ENCODE results near the gene FNDC8. TPM values are rescaled to one million over a fixed set of nuclear protein-coding genes. Genes with fewer than 3 reads are reported as not detected.

The FNDC8 gene
- total and polyA plus RNA-seq, 12 donors = not detected

GRCh38 chr17:35154196-35155165 lies 33.1 kb downstream of the FNDC8 start:
- Histone ChIP-seq H3K27me3 (no peaks in the 10 kb centered on the region), H3K27ac (no peak overlapping the region), H3K4me3 (no peak overlapping the region), H3K36me3 (replicated peaks in 1 of 2) (no peaks in the 10 kb centered on the region), H3K9me3 (replicated peaks in 1 of 3) (no peaks in the 10 kb centered on the region), H3K4me1 (replicated peaks in 1 of 2) (no peaks in the 10 kb centered on the region)
- no peak for TF ChIP-seq POLR2A (IDR thresholded peaks at IDR 0.05)
- TF ChIP-seq, protein P1, sequence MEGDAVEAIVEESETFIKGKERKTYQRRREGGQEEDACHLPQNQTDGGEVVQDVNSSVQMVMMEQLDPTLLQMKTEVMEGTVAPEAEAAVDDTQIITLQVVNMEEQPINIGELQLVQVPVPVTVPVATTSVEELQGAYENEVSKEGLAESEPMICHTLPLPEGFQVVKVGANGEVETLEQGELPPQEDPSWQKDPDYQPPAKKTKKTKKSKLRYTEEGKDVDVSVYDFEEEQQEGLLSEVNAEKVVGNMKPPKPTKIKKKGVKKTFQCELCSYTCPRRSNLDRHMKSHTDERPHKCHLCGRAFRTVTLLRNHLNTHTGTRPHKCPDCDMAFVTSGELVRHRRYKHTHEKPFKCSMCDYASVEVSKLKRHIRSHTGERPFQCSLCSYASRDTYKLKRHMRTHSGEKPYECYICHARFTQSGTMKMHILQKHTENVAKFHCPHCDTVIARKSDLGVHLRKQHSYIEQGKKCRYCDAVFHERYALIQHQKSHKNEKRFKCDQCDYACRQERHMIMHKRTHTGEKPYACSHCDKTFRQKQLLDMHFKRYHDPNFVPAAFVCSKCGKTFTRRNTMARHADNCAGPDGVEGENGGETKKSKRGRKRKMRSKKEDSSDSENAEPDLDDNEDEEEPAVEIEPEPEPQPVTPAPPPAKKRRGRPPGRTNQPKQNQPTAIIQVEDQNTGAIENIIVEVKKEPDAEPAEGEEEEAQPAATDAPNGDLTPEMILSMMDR (IDR thresholded peaks at IDR 0.05) = no peak
- intact Hi-C loops (cut with DNase I) = no loop called here
- 80 to 89% (median 86%) methylated on average over 12 to 13 of the region's 13 CpGs for WGBS, 4 donors
- no peak for DNase-seq

DNA sequence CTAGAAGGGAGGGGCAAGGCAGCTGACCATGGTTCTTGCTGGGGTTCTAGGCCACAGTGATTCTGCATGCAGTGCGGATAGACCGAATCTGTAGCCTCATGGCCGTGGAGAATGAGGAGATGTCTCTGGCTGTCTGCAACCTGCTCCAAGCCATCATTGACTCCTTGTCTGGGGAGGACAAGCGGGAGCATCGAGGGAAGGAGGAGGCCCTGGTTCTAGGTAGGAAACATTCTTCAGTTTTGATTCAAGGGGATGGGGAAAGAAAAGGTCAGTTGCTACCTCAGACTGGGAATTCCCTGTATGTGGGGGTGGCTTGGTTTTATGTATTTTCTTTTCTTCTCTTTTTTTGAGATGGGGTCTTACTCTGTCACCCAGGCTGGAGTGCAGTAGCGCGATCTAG lies 33.8 kb downstream of the FNDC8 start:
- Histone ChIP-seq H3K36me3 (replicated peaks in 1 of 2) (no peaks in the 10 kb centered on the region), H3K4me3 (no peak overlapping the region), H3K9me3 (replicated peaks in 1 of 3) (no peaks in the 10 kb centered on the region), H3K27me3 (no peaks in the 10 kb centered on the region), H3K4me1 (replicated peaks in 1 of 2) (no peaks in the 10 kb centered on the region), H3K27ac (no peak overlapping the region)
- intact Hi-C loops (cut with DNase I) = no loop called here
- no peak for DNase-seq
- no peak for TF ChIP-seq POLR2A (IDR thresholded peaks at IDR 0.05)
- TF ChIP-seq, protein P1 (IDR thresholded peaks at IDR 0.05) = no peak
- 89 to 95% (median 92%) methylated on average over 7 of the region's 7 CpGs for WGBS, 4 donors

DNA sequence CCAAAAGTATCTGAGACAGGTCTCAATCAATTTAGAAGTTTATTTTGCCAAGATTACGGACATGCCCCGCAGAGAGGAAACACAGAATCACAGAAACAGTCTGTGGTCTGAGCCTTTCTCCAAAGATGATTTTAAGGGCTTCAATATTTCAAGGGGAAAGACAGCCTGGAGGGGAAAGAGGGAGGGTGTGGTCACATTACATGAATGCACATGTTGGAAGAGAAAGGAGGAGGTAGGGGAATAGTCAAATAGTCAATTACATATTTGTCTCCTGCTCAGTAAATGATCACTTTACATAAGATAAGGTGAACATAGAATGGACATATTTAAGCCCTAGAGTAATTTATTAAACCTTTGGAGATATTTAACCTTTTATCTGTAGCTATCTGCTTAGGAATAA lies 38.5 kb downstream of the FNDC8 start:
- H3K4me3 ChIP-seq = no peak overlapping the region
- intact Hi-C loops (cut with DNase I) = loop anchor here in 1 of 2 donors (10.0 kb wide), 2 partner anchors 155 to 585 kb away; no protein-coding TSS in a partner anchor
- TF ChIP-seq, protein P1 (IDR thresholded peaks at IDR 0.05) = no peak
- TF ChIP-seq POLR2A (IDR thresholded peaks at IDR 0.05) = no peak
- H3K36me3 ChIP-seq (replicated peaks in 1 of 2) = no peaks in the 10 kb centered on the region
- H3K27ac ChIP-seq = no peak overlapping the region
- no peaks in the 10 kb centered on the region for H3K9me3 ChIP-seq (replicated peaks in 1 of 3)
- peaks cover 7% of the 10 kb centered on the region for H3K27me3 ChIP-seq
- H3K4me1 ChIP-seq (replicated peaks in 1 of 2) = no peaks in the 10 kb centered on the region
- 88 to 91% (median 91%) methylated on average over 2 of the region's 2 CpGs for WGBS, 4 donors
- no peak for DNase-seq

- H3K9me3 ChIP-seq (replicated peaks in 1 of 3) = no peaks in the 10 kb centered on the region
- no peaks in the 10 kb centered on the region for H3K36me3 ChIP-seq (replicated peaks in 1 of 2)
- no peak overlapping the region for H3K27ac ChIP-seq
- no peak for TF ChIP-seq POLR2A (IDR thresholded peaks at IDR 0.05)
- TF ChIP-seq, protein P1 (IDR thresholded peaks at IDR 0.05) = no peak
- DNase-seq = no peak
- H3K27me3 ChIP-seq = peaks cover 7% of the 10 kb centered on the region
- WGBS, 4 donors = 75 to 82% (median 77%) methylated on average over 13 of the region's 13 CpGs
- intact Hi-C loops (cut with DNase I) = loop anchor here in 1 of 2 donors (10.0 kb wide), 2 partner anchors 154 to 584 kb away; no protein-coding TSS in a partner anchor
- H3K4me1 ChIP-seq (replicated peaks in 1 of 2) = no peaks in the 10 kb centered on the region
- H3K4me3 ChIP-seq = no peak overlapping the region
Observed at GRCh38 chr17:35160354-35161201, 39.2 kb downstream of the FNDC8 start.

Data from adrenal gland (tissue), 12 donors.